Measurements from ENCODE around the gene NSUN5. TPM values are rescaled to one million over a fixed set of nuclear protein-coding genes. Genes with fewer than 3 reads are reported as not detected.
"Not testable (repeated sequence)": the region's sequence is repeated elsewhere in the genome, so short reads cannot be mapped to it uniquely, and the experiment has no call there.

The NSUN5 gene
- polyA plus RNA-seq, 1 donor from 2014 or later: 70.0 TPM

DNA sequence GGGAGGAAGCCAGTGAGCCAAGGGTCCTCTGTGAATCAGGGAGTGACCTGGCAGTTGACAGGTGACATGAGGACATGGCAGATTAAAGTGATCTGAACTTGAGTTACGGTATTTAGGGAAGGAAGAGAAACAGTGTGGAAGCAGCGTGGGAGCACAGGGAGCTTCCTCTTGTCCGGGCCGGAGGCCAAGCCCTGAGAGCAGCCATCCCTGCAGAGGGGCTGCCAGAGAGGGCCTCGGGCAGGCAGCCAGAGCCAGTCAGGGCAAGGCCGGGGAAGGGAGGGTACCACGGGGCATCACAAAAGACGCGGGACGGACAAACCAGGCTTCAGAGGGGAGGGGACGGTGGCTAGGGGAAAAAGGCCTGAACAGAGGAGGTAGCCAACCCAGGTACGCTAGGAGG lies 8.8 kb downstream of the NSUN5 start:
- not testable (repeated sequence) for H2AFZ ChIP-seq (ENCODE audit: low read depth, low read length); H3K9me2 ChIP-seq (ENCODE audit: insufficient read depth, low read length); H4K20me1 ChIP-seq (ENCODE audit: insufficient read depth); H3K79me2 ChIP-seq (replicated peaks; ENCODE audit: insufficient read depth, low read length); H3K36me3 ChIP-seq (ENCODE audit: insufficient read depth, low read length); H3K9ac ChIP-seq (ENCODE audit: low read length); H3K4me3 ChIP-seq (ENCODE audit: low read length); H3K4me2 ChIP-seq (ENCODE audit: low read length); H3F3A ChIP-seq (ENCODE audit: insufficient read depth, low read length, poor library complexity, severe bottlenecking); H3K9me3 ChIP-seq (ENCODE audit: low read length); H3K27ac ChIP-seq (ENCODE audit: low read length); H3K27me3 ChIP-seq (ENCODE audit: insufficient read depth, low read depth, low read length)

DNA sequence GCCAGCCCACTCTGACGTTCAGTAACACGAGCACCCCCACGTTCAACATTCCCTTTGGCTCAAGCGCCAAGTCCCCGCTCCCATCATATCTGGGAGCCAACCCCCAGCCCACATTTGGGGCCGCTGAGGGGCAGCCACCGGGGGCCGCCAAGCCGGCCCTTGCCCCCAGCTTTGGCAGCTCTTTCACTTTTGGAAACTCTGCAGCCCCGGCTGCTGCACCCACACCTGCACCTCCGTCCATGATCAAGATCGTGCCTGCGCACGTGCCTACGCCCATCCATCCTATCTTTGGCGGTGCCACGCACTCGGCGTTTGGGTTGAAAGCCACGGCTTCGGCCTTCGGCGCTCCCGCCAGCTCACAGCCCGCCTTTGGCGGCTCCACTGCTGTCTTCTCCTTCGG lies 10.9 kb downstream of the NSUN5 start:
- not testable (repeated sequence) for H2AFZ ChIP-seq (ENCODE audit: low read depth, low read length); H3K4me3 ChIP-seq (ENCODE audit: low read length); H3K9me3 ChIP-seq (ENCODE audit: low read length); H3K27me3 ChIP-seq (ENCODE audit: insufficient read depth, low read depth, low read length); H3K4me2 ChIP-seq (ENCODE audit: low read length); H4K20me1 ChIP-seq (ENCODE audit: insufficient read depth); H3K9me2 ChIP-seq (ENCODE audit: insufficient read depth, low read length); H3K9ac ChIP-seq (ENCODE audit: low read length); H3K79me2 ChIP-seq (replicated peaks; ENCODE audit: insufficient read depth, low read length); H3F3A ChIP-seq (ENCODE audit: insufficient read depth, low read length, poor library complexity, severe bottlenecking); H3K27ac ChIP-seq (ENCODE audit: low read length); H3K36me3 ChIP-seq (ENCODE audit: insufficient read depth, low read length)

DNA sequence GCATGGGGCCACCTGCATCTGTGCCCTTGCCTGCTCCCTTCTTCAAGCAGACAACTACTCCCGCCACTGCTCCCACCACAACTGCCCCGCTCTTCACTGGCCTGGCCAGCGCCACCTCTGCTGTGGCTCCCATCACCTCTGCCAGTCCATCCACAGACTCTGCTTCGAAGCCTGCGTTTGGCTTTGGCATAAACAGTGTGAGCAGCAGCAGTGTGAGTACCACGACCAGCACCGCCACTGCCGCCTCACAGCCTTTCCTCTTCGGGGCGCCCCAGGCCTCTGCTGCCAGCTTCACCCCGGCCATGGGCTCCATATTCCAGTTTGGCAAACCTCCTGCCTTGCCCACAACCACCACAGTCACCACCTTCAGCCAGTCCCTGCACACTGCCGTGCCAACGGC lies 11.4 kb downstream of the NSUN5 start:
- not testable (repeated sequence) for H3K9me2 ChIP-seq (ENCODE audit: insufficient read depth, low read length); H3K27me3 ChIP-seq (ENCODE audit: insufficient read depth, low read depth, low read length); H3K9me3 ChIP-seq (ENCODE audit: low read length); H3K4me3 ChIP-seq (ENCODE audit: low read length); H3K9ac ChIP-seq (ENCODE audit: low read length); H3F3A ChIP-seq (ENCODE audit: insufficient read depth, low read length, poor library complexity, severe bottlenecking); H2AFZ ChIP-seq (ENCODE audit: low read depth, low read length); H3K79me2 ChIP-seq (replicated peaks; ENCODE audit: insufficient read depth, low read length); H3K36me3 ChIP-seq (ENCODE audit: insufficient read depth, low read length); H3K27ac ChIP-seq (ENCODE audit: low read length); H3K4me2 ChIP-seq (ENCODE audit: low read length); H4K20me1 ChIP-seq (ENCODE audit: insufficient read depth)

DNA sequence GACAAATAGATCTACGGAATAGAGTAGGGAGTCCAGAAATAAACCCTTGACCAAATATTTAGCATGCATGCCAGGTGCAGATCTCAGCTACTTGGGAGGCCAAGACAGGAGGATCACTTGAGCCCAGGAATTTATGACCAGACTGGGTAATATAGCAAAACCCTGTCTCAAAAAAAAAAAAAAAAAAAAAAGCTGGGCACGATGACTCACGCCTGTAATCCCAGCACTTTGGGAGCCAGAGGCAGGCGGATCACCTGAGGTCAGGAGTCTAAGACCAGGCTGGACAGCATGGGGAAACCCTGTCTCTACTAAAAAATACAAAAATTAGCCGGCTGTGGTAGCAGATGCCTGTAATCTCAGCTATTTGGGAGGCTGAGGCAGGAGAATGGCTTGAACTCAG lies 31.4 kb downstream of the NSUN5 start:
- H3K9me2 ChIP-seq (ENCODE audit: insufficient read depth, low read length); H3K36me3 ChIP-seq (ENCODE audit: insufficient read depth, low read length): not testable (repeated sequence)

DNA sequence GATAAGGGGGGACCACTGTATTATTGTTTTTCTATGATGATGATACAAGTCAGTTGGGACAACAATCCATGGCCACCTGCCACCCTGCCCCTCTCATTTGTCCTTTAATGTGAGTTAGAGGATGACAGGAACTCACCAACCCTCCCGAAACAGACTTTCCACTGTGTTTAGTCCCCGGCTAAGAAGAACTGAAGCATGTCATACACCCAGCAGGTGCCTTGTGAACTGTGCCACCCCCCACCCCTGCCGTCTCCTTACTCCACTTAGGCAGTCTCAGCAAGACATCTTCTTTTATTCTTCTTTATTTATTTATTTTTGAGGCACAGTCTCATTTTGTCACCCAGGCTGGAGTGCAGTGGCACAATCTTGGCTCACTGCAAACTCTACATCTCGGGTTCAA lies 40.8 kb downstream of the NSUN5 start:
- not testable (repeated sequence) for H3K36me3 ChIP-seq (ENCODE audit: insufficient read depth, low read length); H3K27ac ChIP-seq (ENCODE audit: low read length); H2AFZ ChIP-seq (ENCODE audit: low read depth, low read length); H4K20me1 ChIP-seq (ENCODE audit: insufficient read depth); H3K79me2 ChIP-seq (replicated peaks; ENCODE audit: insufficient read depth, low read length); H3K4me2 ChIP-seq (ENCODE audit: low read length); H3K9me2 ChIP-seq (ENCODE audit: insufficient read depth, low read length); H3K9ac ChIP-seq (ENCODE audit: low read length); H3K4me3 ChIP-seq (ENCODE audit: low read length); H3K9me3 ChIP-seq (ENCODE audit: low read length); H3F3A ChIP-seq (ENCODE audit: insufficient read depth, low read length, poor library complexity, severe bottlenecking); H3K27me3 ChIP-seq (ENCODE audit: insufficient read depth, low read depth, low read length)

More for the DNA sequence above, 31.4 kb downstream of the NSUN5 start:
- not testable (repeated sequence) for H4K20me1 ChIP-seq (ENCODE audit: insufficient read depth); H3K27ac ChIP-seq (ENCODE audit: low read length); H3K27me3 ChIP-seq (ENCODE audit: insufficient read depth, low read depth, low read length); H3F3A ChIP-seq (ENCODE audit: insufficient read depth, low read length, poor library complexity, severe bottlenecking); H3K4me2 ChIP-seq (ENCODE audit: low read length); H3K9me3 ChIP-seq (ENCODE audit: low read length); H3K79me2 ChIP-seq (replicated peaks; ENCODE audit: insufficient read depth, low read length); H3K9ac ChIP-seq (ENCODE audit: low read length); H2AFZ ChIP-seq (ENCODE audit: low read depth, low read length); H3K4me3 ChIP-seq (ENCODE audit: low read length)

DNA sequence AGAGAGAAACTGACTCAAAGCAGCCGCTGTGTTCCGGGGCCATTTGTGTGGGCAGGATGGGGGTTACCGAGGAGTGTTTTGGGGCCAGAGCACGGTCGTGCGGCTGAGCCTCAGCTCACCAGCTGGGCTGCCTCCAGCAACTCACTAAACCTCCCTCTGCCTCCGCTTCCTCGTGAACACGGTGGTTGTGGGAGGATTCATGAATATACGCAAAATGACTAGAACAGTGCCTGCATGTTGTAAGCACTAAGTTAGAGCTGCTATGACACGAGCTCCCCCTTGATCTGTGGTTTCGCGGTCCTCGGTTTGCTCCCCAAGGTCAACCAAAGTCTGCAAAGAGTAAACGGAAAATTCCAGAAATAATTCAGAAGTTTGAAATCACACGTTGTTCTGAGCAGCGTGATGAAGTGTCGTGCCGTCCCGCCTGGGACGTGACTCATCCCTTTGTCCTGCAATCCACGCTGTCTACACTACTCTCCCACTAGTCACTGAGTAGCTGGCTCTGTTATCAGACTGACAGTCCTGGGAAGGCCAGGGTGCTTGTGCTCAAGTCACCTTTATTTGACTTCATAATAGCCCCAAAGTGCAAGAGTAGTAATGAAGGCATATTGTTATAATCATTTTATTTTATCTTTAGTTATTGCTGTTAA lies 41.8 kb downstream of the NSUN5 start:
- not testable (repeated sequence) for H3K9me3 ChIP-seq (ENCODE audit: low read length); H3K27me3 ChIP-seq (ENCODE audit: insufficient read depth, low read depth, low read length); H3K27ac ChIP-seq (ENCODE audit: low read length); H3K36me3 ChIP-seq (ENCODE audit: insufficient read depth, low read length); H3K9ac ChIP-seq (ENCODE audit: low read length); H3K4me2 ChIP-seq (ENCODE audit: low read length); H3K9me2 ChIP-seq (ENCODE audit: insufficient read depth, low read length); H2AFZ ChIP-seq (ENCODE audit: low read depth, low read length); H3F3A ChIP-seq (ENCODE audit: insufficient read depth, low read length, poor library complexity, severe bottlenecking); H3K4me3 ChIP-seq (ENCODE audit: low read length); H3K79me2 ChIP-seq (replicated peaks; ENCODE audit: insufficient read depth, low read length); H4K20me1 ChIP-seq (ENCODE audit: insufficient read depth)

DNA sequence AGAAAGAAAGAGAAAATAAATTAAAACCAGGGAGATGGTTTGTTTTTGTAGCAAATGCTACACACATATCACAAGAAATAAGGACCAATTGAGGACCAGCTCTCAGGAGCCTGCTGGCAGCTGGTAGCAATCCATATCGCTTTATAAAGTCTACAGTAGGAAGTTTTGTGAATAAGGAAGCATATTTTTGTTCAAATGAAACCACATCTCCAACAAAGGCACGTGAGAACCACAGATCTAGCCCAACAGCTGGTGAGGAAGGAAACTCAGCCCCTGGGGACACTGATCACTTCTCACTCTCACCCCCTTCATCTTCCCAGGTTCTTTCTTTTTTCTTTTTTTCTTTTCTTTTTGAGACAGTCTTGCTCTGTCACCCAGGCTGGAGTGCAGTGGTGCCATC lies 46.2 kb downstream of the NSUN5 start:
- H3K27ac ChIP-seq (ENCODE audit: low read length); H2AFZ ChIP-seq (ENCODE audit: low read depth, low read length): not testable (repeated sequence)

More for the DNA sequence above, 46.2 kb downstream of the NSUN5 start:
- not testable (repeated sequence) for H3K36me3 ChIP-seq (ENCODE audit: insufficient read depth, low read length); H3K4me3 ChIP-seq (ENCODE audit: low read length); H3K4me2 ChIP-seq (ENCODE audit: low read length); H3K9ac ChIP-seq (ENCODE audit: low read length); H3K27me3 ChIP-seq (ENCODE audit: insufficient read depth, low read depth, low read length); H4K20me1 ChIP-seq (ENCODE audit: insufficient read depth); H3K9me3 ChIP-seq (ENCODE audit: low read length); H3K9me2 ChIP-seq (ENCODE audit: insufficient read depth, low read length); H3K79me2 ChIP-seq (replicated peaks; ENCODE audit: insufficient read depth, low read length); H3F3A ChIP-seq (ENCODE audit: insufficient read depth, low read length, poor library complexity, severe bottlenecking)
